ENCODE measurements around the gene DNAJB8.
A peak's percentile ranks its signal among the peaks of the same experiment; 100 is the strongest.

DNAJB8 gene

DNA sequence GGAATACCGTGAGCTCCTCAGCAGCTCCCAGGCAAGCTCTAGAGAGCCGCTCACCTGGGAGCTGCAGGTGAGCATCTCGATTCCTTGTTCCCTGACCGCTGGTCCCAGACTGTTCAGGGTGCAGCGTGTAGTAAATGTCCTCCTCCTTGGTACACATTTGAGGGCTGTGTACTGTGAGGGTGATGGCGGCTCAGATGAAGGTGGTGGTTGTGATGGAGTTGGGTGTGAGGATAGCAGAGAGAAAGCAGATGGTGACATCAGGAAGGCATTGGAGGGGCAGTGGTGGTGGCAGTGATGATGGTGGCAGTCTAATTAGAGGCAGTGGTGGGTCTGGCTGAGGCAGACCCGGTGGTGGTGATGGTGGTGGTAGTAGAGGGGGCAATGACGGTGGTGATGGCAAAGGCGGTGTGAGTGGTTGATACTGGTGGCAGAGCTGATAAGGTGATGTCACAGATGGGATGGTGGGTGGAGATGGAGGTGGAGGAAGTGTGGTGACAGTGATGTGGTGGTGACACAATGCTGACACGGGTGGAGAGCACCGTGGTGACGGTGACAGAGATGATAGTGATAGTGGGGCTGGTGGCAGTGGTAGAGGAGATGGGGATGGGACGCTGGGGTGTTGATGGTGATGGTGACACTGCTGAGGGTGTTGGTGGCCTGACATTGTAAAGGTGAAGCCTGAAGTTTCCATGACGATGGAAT, at the start of gene DNAJB8:
Gene DNAJB8 (minus strand): TSS at position 51 of the 702 bp plus-strand sequence. CDS start 3,645 bp downstream, outside the sequence.
- DNase-seq = no peak

DNA sequence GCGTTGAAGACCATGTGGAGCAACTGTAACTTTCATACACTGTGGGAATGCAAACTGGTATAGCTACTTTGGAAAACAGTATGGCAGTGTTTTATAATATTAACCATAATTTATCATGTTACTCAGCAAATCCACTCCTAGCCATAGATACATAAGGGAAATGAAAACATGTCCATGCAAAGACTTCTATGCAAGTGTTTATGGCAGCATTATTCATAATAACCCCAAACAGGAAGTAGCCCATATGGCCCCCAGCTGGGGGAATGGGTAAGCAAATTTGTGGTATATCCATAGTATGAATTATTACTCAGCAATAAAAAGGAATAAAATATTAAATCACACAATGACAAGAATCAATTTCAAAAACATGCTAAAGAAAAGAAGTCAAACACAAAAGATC, 49.3 kb upstream of the DNAJB8 start:
- DNase-seq = no peak

DNA sequence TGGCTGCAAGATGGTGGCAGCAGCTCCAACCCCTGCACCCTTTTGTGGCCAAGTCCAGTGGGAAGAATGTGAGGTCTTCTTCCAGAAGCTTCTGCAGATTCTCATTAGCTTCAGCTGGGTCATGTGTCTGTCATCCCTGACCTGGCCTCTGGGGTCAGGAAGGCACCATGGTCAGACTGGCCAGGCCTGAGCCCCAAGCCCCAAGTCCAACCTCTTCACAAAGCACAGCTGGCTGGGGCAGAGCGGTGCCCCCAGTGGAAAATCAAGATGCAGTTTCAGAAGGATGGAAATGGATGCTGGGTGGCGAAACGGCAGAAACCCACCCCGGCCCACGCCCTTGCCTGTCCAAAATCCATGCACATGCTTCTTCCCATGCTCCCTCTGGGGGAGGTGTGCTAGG, 42.2 kb upstream of the DNAJB8 start:
- DNase-seq = no peak

DNA sequence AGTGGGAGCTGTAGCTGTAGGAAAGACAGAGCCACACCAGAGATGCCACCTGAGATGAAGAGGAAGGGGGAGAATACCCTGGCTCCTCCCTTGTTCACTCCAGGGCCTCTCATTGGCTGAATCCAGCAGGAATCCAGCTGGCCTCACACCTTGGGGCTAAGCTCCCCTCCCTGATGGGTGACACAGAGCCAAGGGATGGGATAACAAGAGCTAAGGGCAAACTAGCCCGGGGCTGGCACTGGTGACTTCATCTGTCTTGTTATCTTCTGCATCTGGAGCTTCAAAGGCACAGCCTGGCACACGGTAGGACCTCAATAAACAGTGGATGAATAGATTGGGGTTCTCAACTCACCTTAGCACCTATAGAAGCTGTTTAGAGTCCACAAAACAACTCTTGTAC, 40.1 kb upstream of the DNAJB8 start:
- no peak for DNase-seq

DNA sequence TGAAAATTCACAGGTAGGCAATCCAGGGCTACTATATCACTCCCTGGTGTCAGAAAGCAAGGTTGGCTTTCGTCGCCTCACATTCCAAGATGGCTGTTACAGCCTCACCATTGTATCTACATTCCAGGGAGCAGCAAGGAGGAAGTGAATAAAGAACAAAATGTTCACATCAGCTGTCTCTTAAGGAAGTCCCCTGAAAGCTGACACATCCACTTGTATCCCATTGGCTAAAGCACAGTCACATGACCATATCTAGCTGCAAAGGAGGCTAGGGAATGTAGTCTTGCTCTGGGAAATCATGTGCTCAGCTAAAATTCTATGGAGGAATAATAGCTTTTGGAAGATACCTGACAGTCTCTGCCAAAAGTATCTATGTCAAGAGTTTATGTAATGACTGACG, 39.1 kb upstream of the DNAJB8 start:
- no peak for DNase-seq

DNA sequence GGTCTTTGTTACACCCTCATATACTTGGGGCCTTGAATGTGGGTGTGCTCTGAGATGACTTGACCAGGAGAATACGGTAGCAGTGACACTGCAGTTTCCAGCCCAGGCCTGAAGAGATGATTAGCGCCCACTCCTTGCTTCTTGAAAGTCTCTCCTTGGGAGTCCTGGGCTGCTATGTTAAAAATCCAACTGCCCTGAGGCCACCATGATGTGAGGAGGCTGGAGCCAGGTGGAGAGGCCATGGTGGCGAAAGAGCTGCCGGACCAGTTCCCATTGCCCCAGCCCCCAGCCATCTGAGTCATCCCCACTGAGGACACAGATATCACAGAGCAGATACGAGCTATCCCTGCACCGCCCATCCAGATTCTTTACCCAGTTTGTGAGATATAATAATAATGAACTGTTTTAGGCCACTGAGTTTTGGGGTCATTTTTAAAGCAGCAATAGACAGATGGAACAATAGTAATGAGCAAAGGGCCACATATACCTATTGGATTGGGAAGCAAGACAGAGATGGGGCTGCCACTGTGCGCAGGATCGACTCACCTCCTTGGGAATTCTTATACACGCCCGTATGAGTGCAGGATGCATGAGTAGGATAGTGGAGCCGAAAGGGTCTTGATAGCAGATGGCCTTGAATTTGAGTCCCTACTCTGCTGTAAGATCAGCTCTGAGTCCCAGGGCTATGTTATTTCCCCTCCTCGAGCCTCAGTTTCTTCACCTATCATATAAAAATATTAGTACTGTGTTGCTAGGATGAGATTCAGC, 38.5 kb upstream of the DNAJB8 start:
- DNase-seq = no peak

DNA sequence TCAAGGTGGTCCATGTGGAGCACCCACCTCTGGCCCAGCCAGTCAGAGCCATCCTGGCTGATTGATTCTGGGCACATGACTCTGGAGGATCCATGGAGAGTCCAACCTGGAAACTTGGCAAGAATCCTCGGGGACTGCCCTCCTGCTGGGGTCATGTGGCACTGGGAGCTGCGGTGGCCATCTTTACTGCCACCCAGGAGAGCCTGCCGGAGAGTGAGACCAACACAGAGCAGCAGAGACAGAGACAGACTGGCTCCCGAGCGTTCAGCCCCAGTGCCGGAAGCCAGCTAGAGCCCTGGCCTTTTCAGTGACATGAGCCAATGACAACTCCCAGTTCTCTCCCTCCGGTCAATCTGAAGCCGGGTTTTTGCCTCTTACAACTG, 37.8 kb upstream of the DNAJB8 start:
- peak; percentile 41 for DNase-seq

DNA sequence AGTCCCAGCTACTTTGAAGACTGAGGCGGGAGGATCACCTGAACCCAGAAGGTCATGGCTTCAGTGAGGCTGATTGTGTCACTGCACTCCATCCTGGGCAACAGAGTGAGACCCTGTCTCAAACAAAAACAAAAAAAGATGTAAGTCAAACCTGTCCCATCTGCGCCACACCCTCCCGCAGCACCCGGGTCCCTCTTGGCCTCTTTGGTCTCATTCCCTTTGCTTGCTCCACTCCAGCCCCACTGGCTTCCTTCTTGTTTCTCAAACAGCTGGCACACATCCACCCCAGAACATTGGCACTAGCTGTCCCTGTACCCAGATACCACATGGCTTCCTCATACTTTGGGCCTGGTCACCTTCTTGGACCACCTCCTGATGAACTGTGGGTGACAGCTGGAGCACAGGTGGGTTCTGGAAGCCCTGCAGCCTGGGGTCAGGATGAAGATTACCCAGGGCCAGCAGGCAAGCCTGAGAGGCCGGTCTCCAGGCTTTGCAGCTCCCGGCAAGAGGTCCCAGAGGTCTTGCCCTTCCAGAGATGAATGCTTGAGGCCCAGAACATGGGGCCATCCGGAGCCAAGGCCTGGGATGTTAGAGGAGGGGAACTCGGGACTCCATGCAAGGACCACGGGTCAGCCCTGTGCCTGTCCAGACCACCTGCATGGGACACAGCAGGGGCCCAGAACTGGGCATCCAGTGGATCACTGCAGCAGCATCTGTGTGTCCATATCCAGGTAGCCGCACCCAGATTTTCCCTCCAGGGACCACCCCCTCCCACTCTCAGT, 37.3 kb upstream of the DNAJB8 start:
- peak; percentile 35 for DNase-seq

DNA sequence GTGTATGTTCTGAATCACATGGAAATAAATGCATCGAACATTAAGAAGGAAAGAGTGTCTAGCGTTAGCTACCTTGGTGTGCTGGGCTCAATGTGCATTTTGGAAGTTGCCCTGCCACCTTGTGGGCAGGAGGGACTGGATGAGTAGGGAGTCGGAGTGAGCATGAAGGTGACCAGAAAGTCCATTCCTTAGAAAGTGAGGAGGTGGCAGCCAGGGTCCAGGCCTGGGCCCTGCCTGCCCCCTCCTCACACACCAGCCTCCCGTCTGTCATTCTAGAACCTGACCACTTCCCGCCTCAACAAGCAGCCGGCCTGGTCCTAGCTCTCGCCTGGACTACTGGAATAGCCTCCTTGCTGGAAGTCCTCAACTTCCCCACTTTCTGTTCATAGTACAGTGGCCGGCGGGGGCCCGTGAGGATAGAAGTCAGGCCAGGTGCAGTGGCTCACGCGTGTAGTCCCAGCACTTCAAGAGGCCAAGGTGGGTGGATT, 36.5 kb upstream of the DNAJB8 start:
- DNase-seq = peak; percentile 53

DNA sequence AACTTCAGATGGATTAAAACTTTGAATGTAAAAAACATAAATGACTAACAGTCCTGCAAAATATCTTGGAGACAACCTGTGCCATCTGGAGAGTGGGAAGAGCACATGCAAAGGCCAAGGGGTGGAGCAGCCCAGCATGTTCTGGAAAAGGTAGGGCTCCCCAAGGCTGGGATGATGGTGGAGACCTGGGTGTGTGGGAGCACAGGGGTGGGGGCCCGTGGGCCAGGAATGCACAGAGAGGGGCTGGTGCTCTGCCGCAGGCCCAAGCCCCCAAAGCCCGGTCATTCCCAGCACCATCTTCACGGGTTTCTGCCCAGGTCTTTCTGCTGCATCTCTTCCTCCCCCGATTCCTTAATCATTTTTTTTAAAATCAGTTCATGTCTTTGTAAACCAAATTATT, 36.0 kb upstream of the DNAJB8 start:
- no peak for DNase-seq

DNA sequence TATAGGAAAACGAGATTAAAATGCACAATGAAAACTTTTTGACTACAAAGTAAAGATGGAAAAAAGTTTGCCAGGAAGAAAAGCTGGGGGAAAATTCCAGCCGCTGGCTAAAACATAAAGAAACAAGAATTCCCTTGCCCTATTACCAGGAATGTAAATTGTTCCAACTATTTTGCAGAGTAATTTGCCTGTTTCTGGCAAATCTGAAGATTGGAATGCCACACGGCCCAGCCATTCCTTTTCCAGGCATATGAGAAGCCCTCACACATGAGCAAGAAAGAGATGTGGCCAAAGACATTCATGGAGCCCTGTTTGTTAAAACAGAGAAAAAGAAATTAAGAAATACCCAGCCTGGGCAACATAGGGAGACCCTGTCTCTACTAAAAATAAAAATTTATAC, 34.7 kb upstream of the DNAJB8 start:
- no peak for DNase-seq

DNA sequence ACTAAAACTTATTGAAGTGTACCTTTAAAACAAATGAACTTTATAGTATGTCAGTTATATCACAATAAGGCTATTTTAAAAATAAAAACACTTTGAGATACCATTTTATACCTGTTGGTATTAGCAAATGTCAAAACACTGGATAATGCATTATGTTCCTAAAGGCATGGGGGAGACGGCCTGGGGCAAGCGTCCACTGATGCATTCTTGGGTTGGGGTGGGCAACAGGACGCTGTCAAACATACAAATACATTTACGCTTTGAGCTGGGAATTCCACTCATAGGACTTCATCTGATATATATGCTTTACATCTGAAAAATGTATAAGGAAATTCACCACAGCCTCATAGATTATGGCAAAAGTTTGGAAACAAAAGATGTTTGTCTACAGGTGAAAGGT, 33.9 kb upstream of the DNAJB8 start:
- peak; percentile 19 for DNase-seq

DNA sequence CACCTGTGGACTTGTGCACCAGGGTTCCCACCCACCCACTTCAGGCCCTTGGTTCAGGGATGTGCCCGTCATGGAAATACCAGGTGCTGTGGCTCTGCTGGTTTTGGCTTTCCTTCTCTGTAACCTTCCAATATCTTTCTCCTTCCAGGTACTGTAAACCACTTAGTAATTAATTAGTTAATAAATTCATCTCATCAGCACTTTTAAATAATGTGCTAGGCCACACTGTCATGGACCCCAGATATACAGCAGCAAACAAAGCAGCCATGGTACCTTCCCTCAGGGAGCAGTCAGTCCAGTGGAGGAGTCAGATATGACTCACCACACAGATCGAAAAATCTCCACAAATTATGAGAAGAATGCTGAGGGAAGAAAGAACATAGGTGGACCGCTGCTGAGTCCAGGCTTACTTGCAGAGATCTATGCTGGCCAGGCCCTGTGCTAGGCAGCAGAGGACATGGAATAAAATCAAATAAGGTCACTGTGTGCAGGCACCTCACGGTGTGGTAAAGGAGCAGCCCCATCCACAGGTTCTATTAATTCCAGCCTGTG, 33.1 kb upstream of the DNAJB8 start:
- peak; percentile 9 for DNase-seq

DNA sequence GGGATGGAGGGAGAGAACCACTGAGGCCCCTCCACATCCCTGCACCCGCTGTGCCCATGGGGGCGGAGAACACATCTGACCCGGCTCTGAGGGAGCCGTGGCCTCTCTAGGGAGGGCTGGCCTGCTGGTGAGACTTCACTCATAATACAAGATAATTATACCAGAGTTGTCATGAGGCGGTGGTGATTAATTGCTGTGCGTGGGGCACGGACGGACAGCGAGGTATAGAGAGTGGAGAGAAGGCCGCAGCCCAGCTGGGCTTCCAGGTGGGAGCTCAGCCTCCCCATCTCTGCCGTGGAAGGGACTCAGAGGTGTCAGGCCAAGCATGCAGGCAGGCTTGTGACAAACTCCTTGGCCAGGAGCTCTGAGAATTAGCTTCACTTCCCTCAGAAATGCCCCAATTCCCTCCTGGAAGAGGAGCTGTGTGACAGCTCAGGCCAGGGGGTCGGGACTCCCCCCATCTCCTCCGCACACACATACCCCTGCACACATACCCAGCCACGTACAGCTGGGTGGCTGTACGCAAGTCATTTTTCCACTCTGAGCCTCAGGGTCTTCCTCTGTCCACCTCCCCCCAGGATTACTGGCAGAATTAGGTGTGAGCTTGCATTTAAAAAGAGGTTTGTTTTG, 32.3 kb upstream of the DNAJB8 start:
- DNase-seq = peak; percentile 48

DNA sequence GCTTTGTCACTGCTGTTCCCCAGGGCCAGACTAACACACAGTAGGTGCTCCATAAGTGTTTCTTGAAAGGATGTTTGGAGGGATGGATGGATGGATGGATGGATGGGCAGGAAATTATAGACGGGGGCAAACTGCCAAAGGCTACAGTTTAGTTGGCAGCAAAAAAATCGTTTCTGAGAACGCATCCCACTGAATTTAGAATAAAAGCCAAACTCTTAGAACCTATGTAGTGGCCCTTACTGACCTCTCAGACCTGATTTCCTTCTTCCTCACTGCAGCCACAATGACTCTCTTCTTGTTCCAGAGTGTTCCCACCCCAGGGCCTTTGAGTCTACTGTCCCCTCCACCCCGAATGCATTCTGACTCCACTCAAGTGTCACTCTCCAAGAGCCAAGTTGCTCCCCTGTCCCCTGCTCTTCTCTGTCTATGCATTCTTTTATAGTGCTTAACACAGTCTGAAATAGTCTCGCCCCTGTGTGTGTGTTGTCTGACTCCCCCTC, 31.5 kb upstream of the DNAJB8 start:
- DNase-seq = peak; percentile 51

DNA sequence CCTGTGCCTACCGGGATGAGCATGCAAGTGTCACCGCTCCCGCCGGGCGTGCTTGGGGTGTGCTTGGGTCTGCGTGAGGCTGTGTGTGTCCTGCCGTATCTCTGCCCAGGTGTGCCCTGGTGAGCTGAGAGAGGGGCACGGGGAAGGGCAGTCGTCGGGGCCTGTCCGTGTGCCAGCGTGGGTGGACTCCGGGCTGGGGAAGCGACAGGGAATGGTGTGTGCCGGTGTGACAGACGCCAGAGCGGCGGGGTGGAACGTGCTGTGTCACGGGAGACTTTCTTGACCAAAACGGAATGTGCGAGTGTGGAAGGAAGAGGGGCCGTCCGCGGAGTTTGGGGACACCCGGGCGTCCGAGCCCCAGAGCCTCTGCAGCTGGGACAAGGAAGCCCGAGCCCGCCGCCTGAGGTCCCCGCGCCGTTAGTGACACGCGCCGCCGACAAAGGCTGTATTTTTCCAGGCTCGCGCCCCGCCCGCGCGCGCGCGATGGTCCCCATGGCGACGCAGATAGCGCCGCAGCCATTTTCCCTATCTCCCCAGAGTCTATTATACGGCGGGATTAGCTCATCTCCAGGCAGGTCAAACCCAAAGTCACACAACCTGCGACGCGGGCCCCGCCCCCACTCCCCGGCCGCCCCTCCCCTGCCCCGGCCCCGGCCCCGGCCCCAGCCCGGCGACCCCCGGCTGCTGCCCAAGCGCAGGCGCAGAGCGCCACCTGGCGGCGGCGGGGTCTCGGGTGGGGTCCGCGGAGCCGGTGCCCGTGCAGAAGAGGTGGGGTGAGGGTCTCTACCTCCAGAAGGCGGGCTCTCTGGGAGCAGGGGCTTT, 30.8 kb upstream of the DNAJB8 start:
- DNase-seq = peak; percentile 91

DNA sequence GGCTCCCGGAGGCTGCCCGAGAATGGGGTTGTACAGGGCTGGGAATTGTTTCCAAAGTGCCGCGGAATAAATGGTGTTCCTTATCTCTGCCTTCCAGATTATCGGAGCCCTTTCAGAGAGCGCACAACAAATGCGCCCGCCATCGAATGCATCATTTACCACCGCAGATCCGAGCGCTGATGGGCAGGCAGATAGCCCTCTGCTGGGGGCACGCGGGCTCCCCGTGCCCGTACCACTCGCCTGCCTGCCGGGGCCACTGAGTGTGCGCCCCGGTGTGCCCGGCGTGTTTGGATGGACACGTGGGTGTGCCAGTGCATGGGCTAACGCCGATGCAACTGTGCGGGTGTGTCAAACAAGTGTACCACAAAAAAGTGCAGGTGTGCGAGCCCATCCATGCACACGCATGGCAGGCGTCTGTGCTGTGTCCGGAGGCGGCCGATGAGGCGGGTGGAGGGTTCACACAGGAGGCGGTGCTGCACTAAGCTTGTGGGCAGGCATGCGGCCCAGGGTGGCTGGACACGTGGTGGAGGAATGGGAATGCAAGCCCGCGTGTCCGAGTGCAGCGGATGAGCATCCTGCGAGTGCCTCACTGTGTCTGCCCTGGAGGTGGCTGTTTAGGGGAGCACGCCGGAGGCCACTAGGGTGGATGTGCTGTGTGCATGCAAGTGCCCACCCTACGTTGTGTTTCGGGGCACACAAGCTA, 30.1 kb upstream of the DNAJB8 start:
- DNase-seq = peak; percentile 63

DNA sequence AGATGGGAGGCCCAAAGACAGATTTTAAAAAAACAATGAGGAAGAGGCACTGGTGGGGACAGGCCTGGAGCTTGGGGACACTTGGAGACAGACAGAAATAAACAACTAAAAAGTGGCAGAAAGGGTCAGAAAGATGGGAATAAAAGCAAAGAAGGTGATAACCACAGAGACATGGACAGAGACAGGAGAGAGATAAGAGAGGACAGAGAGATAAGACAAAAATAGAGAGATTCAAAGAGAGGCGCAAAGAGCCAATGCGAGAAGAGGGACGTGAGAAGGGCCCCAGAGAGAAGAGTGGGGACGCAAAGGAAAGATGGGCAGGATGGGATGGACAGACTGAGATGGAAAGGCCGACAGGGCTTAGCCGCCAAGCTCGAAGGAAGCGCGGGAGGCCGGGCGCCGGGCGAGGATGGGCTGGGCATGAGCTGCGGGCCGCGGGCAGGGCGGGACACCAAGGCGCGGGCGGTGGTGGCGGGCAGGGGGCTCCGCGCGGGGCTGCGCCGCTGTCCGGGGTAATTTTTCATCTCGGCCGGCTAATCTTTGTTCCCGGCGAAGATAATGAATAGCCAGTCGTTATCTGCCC, 29.4 kb upstream of the DNAJB8 start:
- peak; percentile 52 for DNase-seq

DNA sequence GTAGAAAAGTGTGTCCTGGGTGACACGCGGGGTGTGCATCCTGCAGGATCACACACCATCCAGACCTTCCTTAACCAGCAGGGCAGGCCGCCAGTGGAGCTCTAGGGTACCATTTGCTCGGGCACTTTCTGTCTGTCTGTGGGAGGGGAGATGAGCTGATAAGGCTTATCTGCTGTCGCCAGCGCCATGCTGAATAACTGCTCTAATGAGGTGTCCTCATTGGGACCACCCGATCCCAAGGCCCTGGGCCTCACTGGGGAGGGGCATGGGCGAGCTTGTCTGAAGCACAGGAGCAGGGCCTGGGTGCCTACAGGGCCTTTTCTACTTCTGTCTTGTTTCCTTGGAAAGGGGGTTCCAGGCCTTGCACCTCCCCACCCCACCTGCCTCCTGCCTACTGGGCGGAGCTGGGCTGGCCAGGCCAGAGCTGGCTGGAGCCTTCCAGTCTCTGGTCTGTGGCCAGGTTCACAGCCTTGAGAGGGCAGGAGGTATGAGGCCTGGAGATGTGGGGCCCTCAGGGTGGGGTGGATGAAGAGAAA, 28.8 kb upstream of the DNAJB8 start:
- peak; percentile 52 for DNase-seq

DNA sequence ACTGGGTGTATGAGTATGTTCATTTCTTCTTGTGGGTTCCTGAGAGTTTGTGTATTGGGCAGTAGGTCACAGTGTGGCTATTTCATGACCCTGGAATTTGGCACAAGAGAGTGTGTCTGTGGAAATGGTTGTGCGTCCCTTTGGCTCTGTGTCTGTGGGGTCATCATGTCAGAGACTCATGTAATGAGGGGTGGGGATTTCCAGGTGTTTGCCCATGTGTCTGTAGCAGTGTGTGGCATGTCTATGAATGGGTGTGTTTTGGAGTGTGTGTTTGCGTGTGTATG, 27.6 kb upstream of the DNAJB8 start:
- no peak for DNase-seq
